HEK293T (cell line): ENCODE data around the gene PSTPIP2.

Source experiments
- CTCF ChIA-PET: fragments of 350-600 bp; formaldehyde crosslinking; extraction: SDS; loops from one replicate; lab custom pipeline; 2021; ENCODE audit warnings: antibody characterized with exemption, inconsistent platforms; lab: Yijun Ruan, JAX
- POLR2A ChIA-PET: fragments of 350-600 bp; formaldehyde crosslinking; extraction: SDS; loops from one replicate; lab custom pipeline; 2020; ENCODE audit warnings: antibody characterized with exemption, inconsistent platforms; lab: Yijun Ruan, JAX
- DNase-seq: peaks from one replicate; pipeline ENCODE4 v3.0.0; 2012; ENCODE audit warnings: mixed read lengths; ENCODE audit errors: extremely low spot score
- ARNT ChIP-seq: fragments of 450-650 bp; IDR thresholded peaks from 2 replicates; pipeline ENCODE4 v1.6.1; 2017; ENCODE audit warnings: mild to moderate bottlenecking
- BHLHE40 ChIP-seq: fragments of 450-650 bp; IDR thresholded peaks from 2 replicates; pipeline ENCODE4 v1.6.1; 2016; ENCODE audit warnings: mild to moderate bottlenecking, moderate library complexity, borderline replicate concordance
- CTBP1 ChIP-seq: fragments of 450-650 bp; IDR thresholded peaks from 2 replicates; pipeline ENCODE4 v1.6.1; 2016; ENCODE audit warnings: borderline replicate concordance
- ELF4 ChIP-seq: fragments of 450-650 bp; IDR thresholded peaks from 2 replicates; pipeline ENCODE4 v1.6.1; 2017; ENCODE audit warnings: antibody characterized with exemption
- FOXA1 ChIP-seq: fragments of 450-650 bp; IDR thresholded peaks from 2 replicates; pipeline ENCODE4 v1.6.1; 2016; ENCODE audit warnings: mild to moderate bottlenecking
- FOXK2 ChIP-seq: fragments of 450-650 bp; IDR thresholded peaks from 2 replicates; pipeline ENCODE4 v1.6.1; 2016; ENCODE audit warnings: mild to moderate bottlenecking
- FOXM1 ChIP-seq: fragments of 450-650 bp; IDR thresholded peaks from 2 replicates; pipeline ENCODE4 v1.6.1; 2017; ENCODE audit warnings: mild to moderate bottlenecking, borderline replicate concordance
- HDGF ChIP-seq: fragments of 450-650 bp; IDR thresholded peaks from 2 replicates; pipeline ENCODE4 v1.6.1; 2017; ENCODE audit warnings: antibody characterized with exemption, borderline replicate concordance
- L3MBTL2 ChIP-seq: fragments of 450-650 bp; conservative IDR thresholded peaks from 2 replicates; pipeline ENCODE4 v1.6.1; 2016; ENCODE audit warnings: mild to moderate bottlenecking
- LEF1 ChIP-seq: fragments of 450-650 bp; IDR thresholded peaks from 2 replicates; pipeline ENCODE4 v1.6.1; 2017; ENCODE audit warnings: mild to moderate bottlenecking, borderline replicate concordance
- NFRKB ChIP-seq: fragments of 450-650 bp; IDR thresholded peaks from 2 replicates; pipeline ENCODE4 v1.6.1; 2016; ENCODE audit warnings: mild to moderate bottlenecking, moderate library complexity
- PKNOX1 ChIP-seq: fragments of 450-650 bp; IDR thresholded peaks from 2 replicates; pipeline ENCODE4 v1.6.1; 2016
- SP1 ChIP-seq: fragments of 450-650 bp; IDR thresholded peaks from 2 replicates; pipeline ENCODE4 v1.6.1; 2017
- SUZ12 ChIP-seq: fragments of 450-650 bp; IDR thresholded peaks from 2 replicates; pipeline ENCODE4 v1.6.1; 2016; ENCODE audit warnings: mild to moderate bottlenecking
- TARDBP ChIP-seq: fragments of 450-650 bp; IDR thresholded peaks from 2 replicates; pipeline ENCODE4 v1.6.1; 2016
- ZNF384 ChIP-seq: fragments of 450-650 bp; IDR thresholded peaks from 2 replicates; pipeline ENCODE4 v1.6.1; 2016

PSTPIP2 gene

GRCh38 chr18:46071653-46072375 lies at the start of gene PSTPIP2:
Gene PSTPIP2 (minus strand): TSS chr18:46072260. CDS start chr18:46072188, 72 bp downstream.
- DNase-seq: peak; percentile 58
- POLR2A ChIA-PET: interaction anchor here (1.9 kb wide), 1 partner anchor 17 kb away, joined by 6 read pairs; no protein-coding TSS in a partner anchor
- TF ChIP-seq L3MBTL2 (peak; percentile 56; the same call in 1 of the 2 replicates), ZNF384 (no peak)
- CTCF ChIA-PET: no interaction called here

GRCh38 chr18:46113751-46114150 lies 41.7 kb upstream of the PSTPIP2 start:
- no peak for DNase-seq
- ChIA-PET POLR2A (no interaction called here), CTCF (no interaction called here)
- TF ChIP-seq FOXK2 (no peak), SUZ12 (no peak), NFRKB (no peak), FOXA1 (no peak), ARNT (no peak), HDGF (no peak), SP1 (no peak), LEF1 (no peak), TARDBP (no peak), CTBP1 (no peak), ZNF384 (no peak), L3MBTL2 (no peak)

GRCh38 chr18:46110406-46110805 lies 38.3 kb upstream of the PSTPIP2 start:
- CTCF ChIA-PET: interaction anchor here (1.3 kb wide), 1 partner anchor 37 kb away, joined by 4 read pairs; no protein-coding TSS in a partner anchor
- POLR2A ChIA-PET: interaction anchor here (1.5 kb wide), 1 partner anchor 13 kb away, joined by 3 read pairs; the partner anchor contains the start of gene ATP5F1A
- DNase-seq: no peak
- TF ChIP-seq LEF1 (no peak), NFRKB (no peak), BHLHE40 (no peak), ELF4 (no peak), ZNF384 (no peak), SP1 (no peak), HDGF (no peak), FOXA1 (no peak), FOXK2 (no peak), PKNOX1 (no peak), TARDBP (no peak)

GRCh38 chr18:46109386-46109785 lies 37.3 kb upstream of the PSTPIP2 start:
- POLR2A ChIA-PET: no interaction called here
- CTCF ChIA-PET: no interaction called here
- DNase-seq: no peak
- TF ChIP-seq LEF1: no peak
- no peak for TF ChIP-seq ELF4
- TF ChIP-seq CTBP1: no peak
- no peak for TF ChIP-seq SP1
- TF ChIP-seq FOXA1: no peak
- no peak for TF ChIP-seq PKNOX1
- no peak for TF ChIP-seq SUZ12
- no peak for TF ChIP-seq BHLHE40
- TF ChIP-seq ZNF384: no peak
- no peak for TF ChIP-seq NFRKB
- TF ChIP-seq HDGF: no peak
- TF ChIP-seq ARNT: no peak
- TF ChIP-seq TARDBP: no peak
- no peak for TF ChIP-seq L3MBTL2
- no peak for TF ChIP-seq FOXM1
- no peak for TF ChIP-seq FOXK2

GRCh38 chr18:46104128-46104911 lies 32.3 kb upstream of the PSTPIP2 start, which contains the start of gene HAUS1:
Gene HAUS1 (plus strand): TSS chr18:46104385. CDS start chr18:46104412, 27 bp downstream.
- ChIA-PET POLR2A (interaction anchor here (0.8 to 1.3 kb wide), 3 partner anchors 11 to 31 kb away, joined by 3 to 4 read pairs (median 3); no protein-coding TSS in a partner anchor), CTCF (no interaction called here)
- TF ChIP-seq ELF4 (no peak), L3MBTL2 (peak; percentile 91)
- peak; percentile 83 for DNase-seq

- ChIA-PET POLR2A (no interaction called here), CTCF (no interaction called here)
Measured at GRCh38 chr18:46099463-46099862, 27.4 kb upstream of the PSTPIP2 start.

More at GRCh38 chr18:46099463-46099862, 27.4 kb upstream of the PSTPIP2 start:
- DNase-seq: no peak
- no peak for TF ChIP-seq SUZ12
- TF ChIP-seq LEF1: no peak
- TF ChIP-seq ELF4: no peak
- no peak for TF ChIP-seq FOXK2
- TF ChIP-seq FOXA1: no peak
- TF ChIP-seq HDGF: no peak
- TF ChIP-seq TARDBP: no peak
- TF ChIP-seq FOXM1: no peak
- no peak for TF ChIP-seq SP1
- TF ChIP-seq NFRKB: no peak
